Measurements from ENCODE around the gene GLIPR1L2.
A peak's percentile ranks its signal among the peaks of the same experiment; 100 is the strongest.

The GLIPR1L2 gene

GRCh38 chr12:75478116-75478794 lies 87.4 kb downstream of the GLIPR1L2 start:
- no peak for DNase-seq (ENCODE audit: low read depth)

GRCh38 chr12:75479963-75480461 lies 89.1 kb downstream of the GLIPR1L2 start:
- no peak for DNase-seq (ENCODE audit: low read depth)

- DNase-seq (ENCODE audit: low read depth): peak; percentile 72
Observed at GRCh38 chr12:75480469-75480949, 89.6 kb downstream of the GLIPR1L2 start, which contains the start of gene GLIPR1. Gene GLIPR1, plus strand, starts transcription at chr12:75480755. Its CDS starts 126 bp downstream, at chr12:75480881.

GRCh38 chr12:75481013-75481705 lies 90.3 kb downstream of the GLIPR1L2 start:
- DNase-seq (ENCODE audit: low read depth): no peak

GRCh38 chr12:75481774-75482173 lies 90.9 kb downstream of the GLIPR1L2 start:
- DNase-seq (ENCODE audit: low read depth): no peak

All from activated T-cell treated with anti-CD3 and anti-CD28 coated beads for 48 hours (primary cell).